Prostate gland (tissue), 2 donors: ENCODE data around the gene TNK2.

Source experiments
- POLR2A ChIP-seq: fragments of 450-650 bp; IDR thresholded peaks from one replicate; pipeline ENCODE4 v1.6.1; 2016; ENCODE audit warnings: antibody characterized with exemption, mild to moderate bottlenecking
- TF ChIP-seq, protein P1 (sequence below), 4 experiments: fragments of 200-600 bp in 2 of 4; fragments of 450-650 bp in 2 of 4; sonication (generic) in 2 of 4; IDR thresholded peaks; 1 replicate in 3 of 4; 2 replicates in 1 of 4; pipeline ENCODE4 v1.5.1; 2016 to 2019; ENCODE audit warnings: antibody characterized with exemption in 4 of 4, mild to moderate bottlenecking in 2 of 4, moderate library complexity in 2 of 4

DNA sequence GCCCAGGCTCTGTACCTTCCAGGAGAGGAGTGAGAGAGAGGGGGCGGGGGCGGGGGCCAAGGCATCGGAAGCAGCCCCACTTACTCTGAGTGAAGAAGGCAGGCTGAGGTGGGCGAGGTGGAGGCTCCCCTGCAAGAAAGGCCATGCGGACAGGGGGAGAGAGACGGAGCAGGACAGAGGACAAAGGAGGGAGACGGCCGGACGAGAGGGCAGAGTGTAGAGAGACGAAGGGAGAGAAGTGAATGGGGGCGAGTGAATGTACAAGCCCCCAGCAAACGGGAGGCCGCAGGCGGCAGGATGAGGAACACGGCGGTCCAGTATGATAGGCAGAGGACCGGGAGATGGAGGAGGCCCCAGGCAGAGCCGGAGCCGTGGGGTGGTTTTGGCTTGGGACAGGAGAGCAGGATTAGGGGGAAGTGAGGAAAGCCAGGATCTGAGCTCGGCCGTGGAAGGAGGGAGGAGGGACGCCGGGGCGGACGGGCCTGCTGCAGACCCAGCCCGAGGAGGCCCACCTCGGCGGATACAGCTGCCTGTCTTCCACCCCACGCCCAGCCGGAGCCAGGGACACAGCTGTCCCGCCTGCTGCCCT lies 38.8 kb downstream of the TNK2 start:
- TF ChIP-seq, protein P1, sequence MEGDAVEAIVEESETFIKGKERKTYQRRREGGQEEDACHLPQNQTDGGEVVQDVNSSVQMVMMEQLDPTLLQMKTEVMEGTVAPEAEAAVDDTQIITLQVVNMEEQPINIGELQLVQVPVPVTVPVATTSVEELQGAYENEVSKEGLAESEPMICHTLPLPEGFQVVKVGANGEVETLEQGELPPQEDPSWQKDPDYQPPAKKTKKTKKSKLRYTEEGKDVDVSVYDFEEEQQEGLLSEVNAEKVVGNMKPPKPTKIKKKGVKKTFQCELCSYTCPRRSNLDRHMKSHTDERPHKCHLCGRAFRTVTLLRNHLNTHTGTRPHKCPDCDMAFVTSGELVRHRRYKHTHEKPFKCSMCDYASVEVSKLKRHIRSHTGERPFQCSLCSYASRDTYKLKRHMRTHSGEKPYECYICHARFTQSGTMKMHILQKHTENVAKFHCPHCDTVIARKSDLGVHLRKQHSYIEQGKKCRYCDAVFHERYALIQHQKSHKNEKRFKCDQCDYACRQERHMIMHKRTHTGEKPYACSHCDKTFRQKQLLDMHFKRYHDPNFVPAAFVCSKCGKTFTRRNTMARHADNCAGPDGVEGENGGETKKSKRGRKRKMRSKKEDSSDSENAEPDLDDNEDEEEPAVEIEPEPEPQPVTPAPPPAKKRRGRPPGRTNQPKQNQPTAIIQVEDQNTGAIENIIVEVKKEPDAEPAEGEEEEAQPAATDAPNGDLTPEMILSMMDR (IDR thresholded peaks at IDR 0.05), result no peak
- TF ChIP-seq POLR2A, result no peak
